ENCODE measurements around the gene DNER.
"Not testable (repeated sequence)": the region's sequence is repeated elsewhere in the genome, so short reads cannot be mapped to it uniquely, and the experiment has no call there.

The DNER gene

DNA sequence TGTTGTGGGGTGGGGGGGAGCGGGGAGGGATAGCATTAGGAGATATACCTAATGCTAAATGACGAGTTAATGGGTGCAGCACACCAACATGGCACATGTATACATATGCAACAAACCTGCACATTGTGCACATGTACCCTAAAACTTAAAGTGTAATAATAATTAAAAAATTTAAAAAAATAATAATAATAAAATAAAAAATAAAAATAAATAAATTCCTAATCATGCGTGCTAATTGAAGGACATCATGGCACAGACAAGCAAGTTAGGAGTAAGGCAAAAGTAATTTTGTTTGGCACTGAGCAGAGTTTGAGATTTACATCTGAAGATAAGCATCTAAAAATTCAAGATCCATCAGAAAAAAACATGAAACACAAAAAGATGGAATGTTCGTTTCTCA lies 100.3 kb downstream of the DNER start:
- not testable (repeated sequence) for DNase-seq

DNA sequence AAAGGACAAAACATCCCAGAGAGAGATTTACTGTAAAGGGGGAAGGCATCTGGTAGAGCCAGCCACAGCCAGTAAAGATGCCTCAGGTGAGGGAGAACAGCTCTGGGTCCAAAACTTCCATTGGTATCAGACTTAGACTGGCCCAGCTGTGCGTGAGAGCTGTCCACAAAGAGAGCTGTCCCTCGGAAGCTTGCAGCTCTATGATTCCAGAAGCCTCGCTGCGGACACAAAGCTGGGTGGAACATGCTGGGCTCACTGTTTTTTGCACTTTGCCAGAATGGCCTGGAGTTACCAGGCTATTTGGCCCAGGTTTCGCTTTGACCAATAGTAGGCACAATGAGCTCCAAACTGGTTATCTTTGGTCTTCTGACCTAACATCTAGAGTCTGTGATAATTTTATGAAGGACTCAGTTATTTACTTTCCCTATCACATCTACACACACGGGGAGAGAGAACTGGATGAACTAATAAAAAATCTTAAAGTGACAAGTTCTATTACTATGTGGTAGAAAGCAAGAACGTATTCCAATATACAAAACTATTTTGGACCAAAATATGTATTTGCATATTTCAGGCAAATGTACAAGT lies 101.9 kb downstream of the DNER start:
- DNase-seq: no peak

DNA sequence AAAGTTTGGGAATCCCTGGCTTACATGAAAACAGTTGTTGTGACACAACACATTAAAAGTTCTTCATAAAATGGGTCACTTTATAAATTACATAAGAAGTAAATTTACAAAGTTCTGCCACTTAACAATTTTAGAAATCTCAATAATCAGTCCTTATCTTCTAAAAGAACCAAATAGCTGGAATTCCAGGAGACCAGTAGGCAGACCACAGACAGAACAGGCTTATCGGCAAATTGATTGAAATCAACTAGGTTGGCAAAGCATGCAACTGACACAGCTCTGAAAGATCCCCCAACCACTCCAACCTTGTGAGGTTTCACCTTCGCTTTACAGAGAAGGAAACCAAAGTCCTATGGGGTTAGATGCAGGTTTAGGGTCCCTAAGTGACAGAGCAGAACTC lies 103.0 kb downstream of the DNER start:
- DNase-seq: no peak

DNA sequence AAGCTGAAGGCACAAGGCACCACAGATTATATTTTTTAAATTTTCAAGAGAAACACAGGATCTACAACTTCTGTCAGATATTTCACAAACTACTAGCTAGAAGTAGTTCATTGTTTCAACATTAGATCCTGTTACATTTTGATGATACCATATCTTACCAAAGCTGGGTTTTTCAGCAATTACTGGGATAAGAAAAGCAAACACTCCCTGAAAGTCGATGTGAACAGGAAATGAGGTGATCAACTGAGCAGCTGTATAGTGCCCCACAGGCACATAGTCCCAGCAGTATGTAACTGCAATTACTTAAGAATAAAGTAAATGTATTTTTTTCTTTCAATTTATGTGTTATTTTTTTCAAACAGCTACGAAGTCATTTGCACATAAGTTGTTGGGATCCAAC lies 103.5 kb downstream of the DNER start:
- no peak for DNase-seq

DNA sequence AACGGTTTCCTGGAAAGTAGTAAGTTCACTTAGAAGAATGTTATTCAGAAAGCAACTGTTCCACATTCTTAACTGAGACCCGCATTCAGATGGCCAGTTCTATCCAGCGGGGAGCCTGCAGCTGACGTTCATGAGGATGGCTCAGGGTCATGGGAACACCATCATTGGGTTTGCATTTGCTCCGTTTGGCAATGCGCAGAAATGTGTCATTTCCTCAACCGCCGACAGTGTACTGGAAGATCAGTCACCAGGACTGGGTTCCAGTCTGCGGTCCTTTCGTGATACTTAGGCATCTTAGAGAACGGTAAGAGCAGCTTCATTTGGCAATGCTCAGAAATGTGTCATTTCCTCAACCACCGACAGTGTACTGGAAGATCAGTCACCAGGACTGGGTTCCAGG lies 104.0 kb downstream of the DNER start:
- no peak for DNase-seq

DNA sequence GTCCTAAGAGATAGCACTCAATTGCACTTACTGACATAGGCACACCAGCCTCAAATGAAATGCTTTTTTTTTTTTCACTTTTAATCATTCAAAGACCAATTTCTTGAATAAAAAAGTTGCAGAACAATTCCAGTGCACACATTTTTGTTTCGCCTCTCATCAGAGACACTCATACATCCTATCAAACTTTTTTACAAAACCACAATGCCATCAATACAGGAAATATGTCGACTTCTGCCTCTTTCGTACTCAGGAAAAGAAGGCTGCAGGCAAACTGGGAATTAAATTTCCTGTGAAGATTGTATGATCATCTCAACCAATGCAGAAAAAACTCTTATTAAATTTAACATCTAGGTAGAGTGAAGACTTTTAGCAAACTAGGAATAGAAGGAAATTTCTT lies 112.4 kb downstream of the DNER start:
- DNase-seq: no peak

DNA sequence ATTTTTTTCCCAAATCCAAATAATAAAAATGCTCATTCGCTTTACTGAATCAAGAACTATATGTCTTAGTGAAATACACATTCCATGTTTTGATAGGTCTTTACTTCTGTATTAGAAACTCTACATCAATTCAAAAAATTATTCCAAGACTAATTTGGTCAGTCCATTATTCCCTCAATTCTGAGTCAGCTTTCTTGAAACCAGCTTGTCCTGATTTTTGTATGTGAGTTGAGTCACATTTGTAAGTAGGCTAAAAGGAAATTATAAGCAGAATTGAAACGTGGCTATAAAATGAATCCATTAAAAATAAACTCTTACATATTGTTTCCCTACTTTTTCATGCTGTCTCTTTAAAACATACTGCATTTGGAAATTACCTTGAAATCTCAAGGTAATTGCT lies 113.0 kb downstream of the DNER start:
- no peak for DNase-seq

DNA sequence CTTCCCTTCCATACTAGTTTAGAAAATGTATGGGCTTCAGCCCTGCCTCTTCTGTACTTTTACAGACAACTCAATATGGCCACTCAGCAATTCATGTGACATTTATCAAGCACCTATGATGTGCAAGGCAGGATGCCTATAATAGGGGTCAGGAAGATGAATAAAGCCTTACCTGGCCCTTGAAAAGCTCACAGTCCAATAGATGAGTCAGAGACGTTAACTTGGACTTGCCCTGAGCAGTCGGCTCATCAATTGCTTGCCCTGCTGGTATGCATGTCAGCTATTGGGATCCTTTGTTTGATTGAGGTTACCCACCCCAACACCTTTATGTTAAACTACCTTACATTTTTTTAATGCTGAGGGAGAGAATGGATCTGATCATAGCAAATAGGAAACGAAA lies 116.1 kb downstream of the DNER start:
- DNase-seq: no peak

DNA sequence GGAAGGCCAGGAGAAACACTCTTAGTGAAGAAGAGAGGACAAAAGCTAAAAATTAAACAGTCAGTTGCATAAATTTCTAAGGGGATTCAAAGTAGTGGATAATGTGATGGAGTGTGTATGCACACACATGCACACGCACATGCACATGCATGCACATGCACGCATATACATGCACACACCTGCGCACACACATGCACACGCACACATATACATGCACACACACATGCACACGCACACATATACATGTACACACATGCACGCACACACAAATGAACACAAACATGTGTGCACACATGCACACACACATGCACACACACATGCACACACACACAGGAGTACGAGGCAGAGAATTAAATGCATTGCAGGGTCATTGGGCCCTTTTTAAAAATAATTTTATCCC lies 117.6 kb downstream of the DNER start:
- no peak for DNase-seq

DNA sequence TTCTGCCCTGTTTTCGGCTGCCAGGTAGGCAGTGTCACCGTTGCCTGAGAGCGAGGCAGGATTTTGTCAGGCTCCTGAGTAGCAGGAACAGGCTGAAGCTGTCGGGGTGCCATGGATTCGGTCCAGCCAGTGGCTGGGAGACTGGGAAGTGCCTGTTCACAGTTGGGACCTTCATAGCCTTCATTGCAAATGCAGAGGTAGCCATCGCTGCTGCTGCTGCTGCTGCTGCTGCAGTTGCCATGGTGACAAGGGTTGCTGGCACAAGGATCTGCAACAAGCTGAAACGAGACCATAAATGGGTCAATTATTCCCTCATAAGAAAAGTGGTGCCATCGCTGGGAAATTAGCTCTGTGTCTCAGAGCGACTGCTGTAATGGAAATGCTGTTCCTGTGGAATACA lies 122.7 kb downstream of the DNER start:
- DNase-seq: peak; percentile 44

DNA sequence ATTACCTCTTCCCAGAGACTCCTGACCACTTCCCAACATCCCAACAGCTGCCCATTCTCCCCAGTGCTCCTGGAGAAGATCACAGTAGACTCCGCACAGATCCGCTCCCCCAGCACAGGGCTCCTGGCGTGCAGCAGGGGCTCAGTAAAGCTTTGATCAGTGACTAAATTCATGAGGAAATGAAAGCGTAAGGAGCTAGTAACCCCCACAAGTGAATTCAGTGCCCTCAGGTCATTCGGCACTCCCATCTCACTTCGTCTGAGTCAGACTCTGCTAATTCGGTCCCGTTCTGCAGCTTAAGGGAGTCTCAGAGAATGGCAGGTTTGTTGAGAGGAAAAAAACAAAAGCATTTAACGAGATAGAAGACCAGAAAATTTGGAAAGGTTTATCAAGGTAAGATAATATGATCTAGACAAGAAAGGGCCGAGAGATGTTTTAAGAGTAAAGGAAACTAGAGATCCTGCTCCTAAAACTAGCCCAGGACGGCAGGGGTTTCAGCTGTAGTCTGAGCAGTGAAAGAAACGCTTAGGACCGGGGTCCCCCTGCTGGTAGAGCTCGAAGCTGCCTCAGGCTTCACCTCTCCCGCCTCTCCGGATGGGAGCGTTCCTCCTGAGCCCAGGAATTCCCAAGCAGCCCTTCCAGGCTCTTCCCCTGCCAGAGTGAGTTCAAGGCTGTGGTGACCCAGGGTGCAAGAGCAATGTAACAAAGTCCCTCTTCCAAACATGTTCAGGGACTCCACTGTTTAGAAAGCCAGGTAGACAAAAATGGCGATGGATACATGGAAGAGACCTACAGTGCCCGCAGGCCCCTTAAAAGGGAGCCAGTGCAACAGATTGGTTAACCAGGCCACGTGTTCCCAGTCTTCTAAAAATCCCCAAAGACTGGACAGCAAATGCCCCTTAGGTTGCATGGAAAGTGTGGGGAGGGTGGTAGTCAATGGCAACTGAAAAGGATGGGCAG lies 127.3 kb downstream of the DNER start:
- DNase-seq: peak; percentile 21

DNA sequence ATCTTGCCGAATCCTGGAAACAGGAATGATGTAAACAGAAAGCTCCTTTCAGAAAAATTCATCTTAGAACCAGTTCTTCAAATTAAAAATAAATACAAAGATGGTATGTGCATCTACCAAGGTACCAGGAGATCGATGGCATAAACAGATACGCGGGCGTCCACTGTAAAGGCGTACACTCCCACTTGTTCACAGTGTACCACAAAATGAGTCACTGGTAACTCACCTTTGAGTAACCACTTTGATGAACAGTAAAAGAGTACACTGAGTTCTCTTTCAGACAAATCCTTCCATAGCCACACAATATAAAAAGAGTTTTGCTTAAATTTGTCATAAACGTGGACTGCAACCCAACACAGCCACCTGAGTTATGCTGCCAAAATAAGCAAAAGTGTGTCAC lies 128.3 kb downstream of the DNER start:
- no peak for DNase-seq

DNA sequence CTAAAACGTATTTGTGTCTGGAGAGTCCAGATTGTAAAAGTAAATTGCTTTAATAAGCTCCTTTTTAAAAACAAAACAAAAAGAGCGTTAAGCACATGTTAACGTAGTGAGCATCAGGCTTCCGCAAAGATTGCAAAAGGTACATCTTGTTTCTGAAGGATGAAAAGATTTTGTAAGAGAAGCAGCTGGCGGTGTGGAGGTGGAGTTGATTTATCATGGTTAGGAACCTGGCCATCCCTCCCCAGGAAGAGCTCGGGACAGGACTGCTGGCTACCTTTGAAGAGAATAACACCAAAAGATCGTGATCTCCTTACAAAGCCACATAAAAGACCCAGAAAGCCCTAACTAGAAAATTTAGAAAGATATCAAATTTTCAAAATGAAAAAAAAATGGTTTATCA lies 132.2 kb downstream of the DNER start:
- no peak for DNase-seq

DNA sequence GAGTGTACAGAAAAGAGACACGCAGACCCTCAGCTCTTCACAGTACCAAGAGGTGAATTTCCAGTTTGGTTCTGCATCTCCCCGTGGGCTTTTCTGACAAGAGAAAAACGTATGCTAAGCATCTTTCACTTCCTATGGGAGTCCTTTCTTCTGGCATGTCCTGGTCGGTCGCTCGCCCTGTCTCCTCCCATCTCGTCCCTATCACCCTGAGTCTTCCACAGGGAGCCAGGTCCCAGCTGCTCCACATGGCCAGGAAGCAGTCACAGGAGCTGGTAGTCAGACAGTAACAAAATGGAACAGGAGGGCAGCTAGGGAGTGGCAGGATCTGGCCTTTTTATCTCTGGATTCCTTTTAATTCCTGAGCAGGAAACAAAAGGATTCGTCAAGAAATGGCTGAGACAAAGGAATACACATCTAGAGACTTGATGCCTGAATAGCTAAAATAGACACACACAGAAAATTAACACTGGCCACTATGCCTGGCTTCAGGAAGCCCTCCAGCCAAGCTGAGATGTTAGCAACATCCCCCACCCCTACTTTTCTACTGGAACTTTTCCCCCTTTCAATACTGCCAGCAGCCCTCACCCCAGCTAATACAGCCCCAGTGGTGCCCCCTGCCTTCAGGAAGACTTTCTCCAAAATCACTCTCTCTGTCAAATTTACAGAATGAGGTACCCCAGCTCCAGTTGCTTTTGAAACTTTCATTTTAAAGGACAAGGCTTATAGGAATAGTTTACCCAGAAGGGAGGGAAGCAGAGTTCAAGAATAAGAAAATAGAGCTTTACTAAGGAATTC lies 136.1 kb downstream of the DNER start:
- no peak for DNase-seq

DNA sequence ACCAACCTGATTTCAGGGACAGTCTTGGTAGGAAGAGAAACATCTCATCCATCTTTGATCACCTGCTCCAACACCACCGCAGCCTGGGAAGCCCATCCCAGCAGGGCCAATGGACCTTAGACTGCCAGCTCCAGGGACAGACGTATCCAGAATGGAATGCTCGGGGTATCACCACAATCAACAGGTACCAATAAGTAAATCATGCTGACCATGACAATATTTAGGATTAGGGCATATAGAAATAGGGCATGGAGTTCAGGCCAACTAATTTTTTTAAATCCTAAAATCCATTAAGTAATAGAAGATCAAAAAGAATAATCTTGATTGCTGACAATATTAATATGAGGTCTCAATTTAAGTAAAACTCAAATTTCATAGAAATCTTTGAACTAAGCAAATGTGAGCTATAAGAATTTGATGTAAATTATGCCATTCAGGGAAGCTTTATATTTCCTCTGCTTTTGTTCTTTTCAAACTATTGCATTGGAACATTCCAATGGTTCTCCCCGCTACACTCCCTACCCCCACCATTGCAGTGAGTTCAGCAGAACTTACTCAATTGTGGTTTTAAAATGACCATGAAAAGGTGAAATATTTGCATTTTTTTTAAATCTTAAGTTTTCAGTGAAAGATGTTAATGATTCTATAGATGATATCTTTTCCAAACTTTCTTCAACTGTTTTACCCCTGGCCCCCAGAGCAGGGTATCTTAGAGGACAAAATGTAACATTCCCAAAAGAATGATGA lies 138.6 kb downstream of the DNER start:
- DNase-seq: no peak

DNA sequence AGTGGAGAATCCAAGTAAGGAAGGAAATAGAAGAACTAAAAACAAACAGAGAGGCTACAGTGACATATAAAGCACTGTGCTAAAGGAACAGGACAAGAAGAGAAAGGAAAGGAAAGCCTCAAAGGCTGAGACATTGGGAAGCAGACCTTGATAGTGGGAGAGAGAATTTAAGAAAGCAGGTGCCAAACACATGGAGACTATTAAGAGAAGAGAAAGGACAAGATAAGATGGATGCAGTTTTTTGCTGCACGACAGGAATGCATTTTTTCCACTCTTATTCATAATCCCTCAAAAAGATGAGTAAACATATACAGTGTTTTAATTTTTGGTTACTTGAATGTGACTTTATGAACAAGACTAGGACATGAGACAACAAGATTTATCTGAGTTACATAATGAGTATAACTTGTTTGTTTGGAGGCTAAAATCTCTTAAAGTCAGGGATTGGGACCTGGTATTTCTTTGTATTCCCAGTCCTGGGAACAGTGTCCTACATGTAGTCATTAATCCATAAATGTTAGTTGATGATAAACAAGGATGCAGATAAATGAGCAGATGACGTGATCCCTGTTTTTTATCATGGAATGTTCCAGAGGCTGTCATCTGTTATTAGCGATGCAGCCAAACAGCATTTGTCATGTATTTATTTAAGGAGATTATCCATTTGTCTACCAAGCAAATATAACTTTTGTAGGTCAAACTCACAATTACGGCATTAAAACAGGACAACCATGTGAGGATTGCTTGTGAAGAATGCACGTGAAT lies 141.7 kb downstream of the DNER start:
- DNase-seq: no peak

DNA sequence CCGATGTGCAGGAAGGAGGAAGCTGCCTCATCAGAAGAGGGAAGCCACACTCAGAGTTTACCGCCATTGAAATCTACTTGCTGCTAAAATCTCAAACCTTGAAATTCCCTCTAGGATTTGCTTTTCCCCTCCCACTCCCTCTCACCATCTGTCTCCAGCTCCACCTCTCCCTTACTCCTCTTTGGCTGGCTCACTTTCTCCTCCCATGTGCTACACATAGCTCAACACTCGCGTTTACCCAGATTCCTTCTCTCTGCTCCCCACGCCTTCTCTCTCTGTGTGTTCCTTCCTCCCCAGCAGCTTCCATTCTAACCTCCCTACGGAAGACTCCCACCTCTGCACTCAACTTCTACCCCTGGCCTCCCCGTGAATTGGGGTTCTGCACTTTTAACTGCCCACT lies 143.1 kb downstream of the DNER start:
- DNase-seq: no peak

DNA sequence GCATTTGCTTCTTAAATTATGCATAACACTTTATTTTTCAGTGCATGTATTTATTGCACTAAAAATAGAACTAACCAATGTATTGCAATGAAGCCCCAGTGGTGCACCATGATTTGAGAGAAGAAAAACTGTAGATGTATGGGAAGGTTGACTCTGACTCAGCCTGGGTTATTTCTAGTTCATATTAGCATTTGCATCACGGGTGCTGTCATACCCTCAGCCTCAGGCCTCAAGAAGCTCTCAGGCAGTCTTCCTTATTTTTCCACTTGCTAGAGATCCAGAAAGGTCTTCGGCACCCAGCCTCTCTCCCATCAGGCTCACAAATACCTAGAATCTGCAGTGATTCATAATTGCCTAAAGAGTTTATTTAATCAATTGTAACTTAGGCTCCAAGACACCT lies 148.0 kb downstream of the DNER start:
- no peak for DNase-seq

DNA sequence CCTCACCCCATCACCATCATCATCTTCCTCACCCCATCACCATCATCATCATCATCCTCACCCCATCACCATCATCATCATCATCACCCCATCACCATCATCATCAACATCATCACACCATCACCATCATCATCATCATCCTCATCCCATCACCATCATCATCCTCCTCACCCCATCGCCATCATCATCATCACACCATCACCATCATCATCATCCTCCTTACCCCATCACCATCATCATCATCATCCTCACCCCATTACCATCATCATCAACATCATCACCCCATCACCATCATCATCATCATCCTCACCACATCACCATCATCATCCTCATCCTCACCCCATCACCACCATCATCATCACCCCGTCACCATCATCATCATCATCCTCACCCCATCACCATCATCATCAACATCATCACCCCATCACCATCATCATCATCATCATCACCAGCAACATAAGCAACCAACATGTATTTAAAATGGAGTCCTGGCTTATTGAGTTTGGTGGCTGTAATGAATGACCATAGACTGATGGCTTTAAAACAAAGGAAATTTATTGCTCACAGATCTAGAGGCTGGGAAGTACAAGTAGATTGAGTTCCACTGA lies 150.0 kb downstream of the DNER start:
- DNase-seq: no peak

DNA sequence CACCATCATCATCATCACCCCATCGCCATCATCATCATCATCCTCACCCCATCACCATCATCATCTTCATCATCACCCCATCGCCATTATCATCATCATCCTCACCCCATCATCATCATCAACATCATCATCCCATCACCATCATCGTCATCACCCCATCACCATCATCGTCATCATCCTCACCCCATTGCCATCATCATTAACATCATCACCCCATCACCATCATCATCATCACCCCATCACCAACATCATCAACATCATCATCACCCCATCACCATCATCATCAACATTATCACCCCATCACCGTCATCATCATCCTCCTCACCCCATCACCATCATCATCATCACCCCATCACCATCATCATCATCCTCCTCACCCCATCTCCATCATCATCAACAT lies 151.0 kb downstream of the DNER start:
- no peak for DNase-seq

DNA sequence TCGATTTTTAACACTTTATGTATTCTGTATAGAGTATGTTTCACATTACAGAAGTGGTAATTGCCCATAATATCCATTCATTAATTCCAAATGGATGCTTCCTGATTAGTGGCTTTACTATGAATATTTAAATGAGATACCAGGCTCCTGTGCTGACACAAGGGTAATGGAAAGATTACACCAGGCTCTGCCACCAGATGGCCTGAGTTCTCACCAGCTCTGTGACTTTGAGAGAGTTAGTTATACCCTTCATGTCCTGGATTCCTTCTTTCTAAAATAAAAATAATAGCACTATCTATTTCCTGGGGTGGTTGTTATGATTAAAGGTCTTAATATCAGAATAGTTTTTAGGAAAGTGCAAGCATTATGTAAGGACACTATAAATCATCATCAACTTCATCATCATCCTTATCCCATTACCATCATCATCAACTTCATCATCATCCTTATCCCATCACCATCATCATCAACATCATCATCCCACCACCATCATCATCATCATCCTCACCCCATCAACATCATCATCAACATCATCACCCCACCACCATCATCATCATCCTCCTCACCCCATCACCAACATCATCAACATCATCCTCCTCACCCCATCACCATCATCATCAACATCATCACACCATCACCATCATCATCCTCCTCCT lies 151.8 kb downstream of the DNER start:
- DNase-seq: no peak
